ENCODE measurements around the gene ILK.

DNA sequence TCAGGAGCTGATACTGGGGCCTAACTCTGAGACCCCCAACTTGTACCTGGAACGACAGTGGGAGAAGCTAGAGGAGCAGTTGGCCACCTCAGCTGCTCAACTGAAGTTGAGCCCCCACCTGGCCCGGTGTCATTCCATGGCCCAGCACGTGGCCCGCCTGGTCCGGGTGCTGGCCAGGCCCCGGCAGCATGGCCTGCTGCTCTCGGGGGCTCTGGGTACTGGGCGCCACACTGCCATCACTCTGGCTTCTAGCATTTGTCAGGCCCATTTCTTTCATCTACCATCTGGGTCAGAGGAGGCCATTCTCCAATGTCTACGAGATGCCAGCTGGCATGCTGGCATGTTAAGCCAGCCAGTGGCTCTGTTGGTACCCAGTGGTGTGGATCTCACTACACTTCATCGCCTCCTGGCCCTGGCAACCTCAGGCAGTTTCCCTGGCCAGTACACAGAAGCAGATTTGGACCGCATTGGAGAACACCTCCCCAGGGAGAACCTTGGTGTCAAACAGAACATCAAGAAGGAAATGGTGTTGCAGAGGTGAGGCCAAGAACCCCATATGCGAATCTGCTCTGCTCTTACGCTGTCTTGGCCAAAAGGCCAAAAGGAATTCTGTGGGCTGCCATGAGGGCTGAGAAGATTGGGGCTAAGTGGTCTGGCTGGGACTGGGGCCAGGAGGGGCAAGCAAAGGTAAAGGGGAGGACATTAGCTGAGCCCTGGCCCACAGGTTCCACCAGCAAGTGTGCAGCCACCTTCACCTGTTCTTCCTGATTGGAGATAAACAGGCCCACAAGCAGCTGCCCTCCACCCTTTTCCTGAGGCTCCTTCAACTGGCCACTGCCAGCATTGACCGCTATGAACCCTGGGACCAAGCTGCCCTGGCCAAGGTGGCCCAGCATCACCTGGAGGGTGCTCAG, 45.6 kb upstream of the ILK start:
- TF ChIP-seq POLR2AphosphoS5 (IDR thresholded peaks at IDR 0.05; ENCODE audit: borderline replicate concordance, low read depth, low read length) (no peak), EZH2 (IDR thresholded peaks at IDR 0.05) (no peak)

Data from SK-N-MC (cell line).